Gastrocnemius medialis (tissue), 4 donors: ENCODE data around the gene TMPRSS4.

Experiments
- CTCF ChIP-seq, 5 experiments: fragments of 450-650 bp in 3 of 5; fragments of 200-600 bp in 2 of 5; sonication (generic) in 2 of 5; IDR thresholded peaks in 4 of 5; conservative IDR thresholded peaks in 1 of 5; 1 replicate in 4 of 5; 2 replicates in 1 of 5; pipeline ENCODE4 v1.5.1; 2016 to 2019; ENCODE audit warnings: antibody characterized with exemption in 5 of 5, mild to moderate bottlenecking in 3 of 5, moderate library complexity in 3 of 5
- POLR2A ChIP-seq, 2 donors: fragments of 450-650 bp; IDR thresholded peaks; one replicate each; pipeline ENCODE4 v1.6.1; 2017; ENCODE audit warnings: antibody characterized with exemption in 2 of 2, mild to moderate bottlenecking in 2 of 2, moderate library complexity in 2 of 2

DNA sequence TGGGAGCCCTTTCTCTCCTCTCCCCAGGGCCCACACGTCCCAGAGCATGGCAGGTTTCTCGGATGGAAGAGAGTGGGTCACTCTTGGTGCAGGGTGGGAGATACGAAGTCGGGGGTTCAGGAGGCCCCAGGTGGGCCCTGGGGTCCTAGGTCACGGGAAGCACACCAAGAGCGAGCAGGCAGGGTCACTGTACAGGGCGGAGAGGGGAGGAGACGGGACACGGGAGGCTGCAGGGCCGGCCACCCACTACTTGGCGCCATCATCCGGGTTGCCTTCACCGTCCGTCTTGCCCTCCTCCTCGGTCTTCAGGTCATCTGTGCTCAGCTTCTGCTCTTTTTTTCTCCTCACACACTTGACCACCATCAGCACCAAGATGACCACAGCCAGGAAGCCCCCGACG is 89.8 kb downstream of the TMPRSS4 start:
- TF ChIP-seq CTCF (IDR thresholded peaks at IDR 0.05 in 4 of 5, conservative IDR thresholded peaks at IDR 0.05 in 1 of 5), result no peak
- TF ChIP-seq POLR2A (IDR thresholded peaks at IDR 0.05), result no peak
